GM18520 (cell line): ENCODE measurements around the gene NECTIN2.
"Not testable (repeated sequence)": the region's sequence is repeated elsewhere in the genome, so short reads cannot be mapped to it uniquely, and the experiment has no call there.

Experiments
- ATAC-seq: cut with Tn5 transposase; IDR thresholded peaks from one replicate; pipeline ENCODE4 v1.9.1; 2021; ENCODE audit not compliant: unreplicated experiment

NECTIN2 gene

GRCh38 chr19:44905437-44906160, 59.5 kb downstream of the NECTIN2 start, which contains the start of gene APOE:
TSS of gene APOE (plus strand) at chr19:44905796. CDS start at chr19:44906625, 829 bp downstream.
- no peak for ATAC-seq

GRCh38 chr19:44907613-44908012, 61.5 kb downstream of the NECTIN2 start:
- ATAC-seq: no peak

GRCh38 chr19:44908074-44908835, 62.2 kb downstream of the NECTIN2 start:
- ATAC-seq: no peak

GRCh38 chr19:44908836-44909261, 62.8 kb downstream of the NECTIN2 start:
- no peak for ATAC-seq

GRCh38 chr19:44909775-44910174, 63.7 kb downstream of the NECTIN2 start:
- ATAC-seq: no peak

GRCh38 chr19:44911896-44912295, 65.8 kb downstream of the NECTIN2 start:
- ATAC-seq: not testable (repeated sequence)

GRCh38 chr19:44912854-44913253, 66.8 kb downstream of the NECTIN2 start:
- no peak for ATAC-seq

GRCh38 chr19:44913512-44914432, 67.7 kb downstream of the NECTIN2 start:
- ATAC-seq: not testable (repeated sequence)

- ATAC-seq: peak; percentile 91
Observed at GRCh38 chr19:44914433-44915206, 68.5 kb downstream of the NECTIN2 start, which contains the start of gene APOC1. TSS of gene APOC1 (plus strand) at chr19:44914608. CDS start at chr19:44914892, 284 bp downstream.

- no peak for ATAC-seq
Observed at GRCh38 chr19:44924243-44924725, 78.2 kb downstream of the NECTIN2 start.

- ATAC-seq: no peak
Observed at GRCh38 chr19:44925114-44925891, 79.2 kb downstream of the NECTIN2 start.

GRCh38 chr19:44926245-44927077, 80.4 kb downstream of the NECTIN2 start:
- not testable (repeated sequence) for ATAC-seq

GRCh38 chr19:44927746-44928145, 81.6 kb downstream of the NECTIN2 start:
- no peak for ATAC-seq

GRCh38 chr19:44930088-44930487, 84.0 kb downstream of the NECTIN2 start:
- ATAC-seq: no peak

GRCh38 chr19:44931541-44931940, 85.4 kb downstream of the NECTIN2 start:
- no peak for ATAC-seq
